ENCODE results near the gene MMP15.

Gene MMP15

DNA sequence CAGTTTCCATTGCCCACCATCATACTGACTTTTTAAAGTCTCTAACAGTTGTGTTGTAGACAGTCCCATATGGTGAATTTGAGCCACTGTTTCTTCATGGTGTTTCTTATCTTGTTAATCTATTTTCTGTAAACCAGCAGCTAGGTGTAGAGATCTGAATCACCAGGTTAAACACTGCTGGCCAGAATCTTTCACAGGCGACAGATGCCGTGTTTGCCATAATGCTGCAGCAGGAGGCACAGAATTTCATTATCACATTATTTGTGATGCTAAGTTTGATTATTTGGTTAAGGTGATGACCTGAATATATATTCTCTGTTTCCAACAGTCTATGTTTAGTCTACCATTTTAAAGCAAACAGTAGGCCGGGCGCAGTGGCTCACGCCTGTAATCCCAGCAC is 43.2 kb upstream of the MMP15 start:
- POLR2A ChIA-PET (ENCODE audit: low non-redundant PET): no interaction called here

GRCh38 chr16:57984443-57985203 is 40.9 kb upstream of the MMP15 start:
- peak overlapping the region; percentile 59 for H3K27ac ChIP-seq
- ChIA-PET POLR2A (ENCODE audit: low non-redundant PET) (no interaction called here), CTCF (interaction anchor here (0.8 kb wide), 1 partner anchor 15 kb away, joined by 3 read pairs; no protein-coding TSS in a partner anchor)
- no peak for TF ChIP-seq CTCF (conservative IDR thresholded peaks at IDR 0.05; ENCODE audit: low read depth)
- DNase-seq (ENCODE audit: low spot score): peak; percentile 82

More for the DNA sequence above, 43.2 kb upstream of the MMP15 start:
- DNase-seq (ENCODE audit: low spot score): no peak
- TF ChIP-seq CTCF (conservative IDR thresholded peaks at IDR 0.05; ENCODE audit: low read depth): no peak
- CTCF ChIA-PET: no interaction called here
- no peak overlapping the region for H3K27ac ChIP-seq

DNA sequence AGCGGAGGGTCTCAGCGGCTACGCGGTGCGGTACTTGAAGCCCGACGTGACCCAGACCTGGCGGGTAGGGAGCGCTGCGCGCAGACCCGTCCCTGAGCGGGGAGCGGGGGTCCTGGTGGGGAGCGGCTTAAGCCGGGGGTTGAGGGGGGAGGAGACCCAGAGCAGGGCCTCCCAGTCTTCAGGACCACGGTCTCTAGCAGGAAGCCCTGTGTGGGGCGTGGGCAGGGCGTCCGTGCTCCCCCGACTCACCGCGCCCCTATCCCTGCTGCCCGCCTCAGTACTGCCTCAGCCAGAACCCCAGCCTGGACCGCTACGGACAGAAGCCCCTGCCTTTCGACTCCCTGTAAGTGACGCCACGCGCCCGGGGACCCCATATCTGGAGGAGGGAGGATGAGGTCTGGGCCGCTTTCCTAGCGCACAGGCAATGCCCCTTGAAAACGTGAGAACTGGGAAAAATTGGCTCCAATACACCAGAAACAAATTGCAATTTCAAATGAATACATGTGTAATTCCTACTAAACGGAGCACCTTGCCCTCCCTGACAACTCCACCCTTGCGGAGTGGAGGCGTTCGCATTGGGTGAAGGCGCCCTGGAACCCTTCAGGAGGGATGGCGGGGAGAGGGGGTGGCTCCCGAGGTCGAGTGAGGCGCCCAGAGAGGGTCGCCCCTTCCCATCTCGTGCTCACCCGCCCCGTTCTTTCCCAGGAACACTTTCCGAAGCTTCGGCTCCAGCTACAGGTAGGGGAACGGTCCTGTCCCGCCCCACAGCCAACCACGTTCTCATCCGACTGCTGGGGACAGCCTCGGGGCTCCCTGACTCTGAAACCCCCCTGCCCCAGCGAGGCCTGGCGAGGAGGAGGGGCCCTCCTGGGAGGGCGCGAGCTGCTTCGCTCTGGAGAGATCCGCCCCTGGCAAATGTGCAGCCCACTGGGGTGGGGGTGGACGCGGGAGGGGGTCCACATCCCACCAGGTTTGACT is 40.1 kb upstream of the MMP15 start:
- no peak for DNase-seq (ENCODE audit: low spot score)
- POLR2A ChIA-PET (ENCODE audit: low non-redundant PET): no interaction called here
- TF ChIP-seq CTCF (conservative IDR thresholded peaks at IDR 0.05; ENCODE audit: low read depth): no peak
- CTCF ChIA-PET: no interaction called here
- peak overlapping the region; percentile 59 for H3K27ac ChIP-seq

DNA sequence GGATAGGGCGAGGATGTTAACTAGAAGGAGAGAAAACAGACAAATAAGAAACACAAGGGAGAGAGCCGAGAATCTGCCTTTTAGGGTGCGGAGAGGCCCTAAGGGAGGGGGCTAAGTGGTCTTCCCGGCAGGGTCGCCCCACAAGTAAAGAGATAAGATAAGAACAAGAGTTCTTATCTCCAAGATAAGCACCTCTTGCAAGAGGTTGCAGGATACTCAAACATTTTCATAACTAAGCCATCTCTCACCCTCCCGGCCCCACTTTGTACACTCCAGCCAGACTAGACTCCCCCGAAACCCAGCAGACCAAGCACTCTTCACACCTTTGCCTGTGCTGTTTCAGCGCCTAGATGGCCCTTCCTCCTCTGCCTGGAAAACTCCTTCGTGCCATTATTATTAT is 39.4 kb upstream of the MMP15 start:
- POLR2A ChIA-PET (ENCODE audit: low non-redundant PET): no interaction called here
- no peak for DNase-seq (ENCODE audit: low spot score)
- peak overlapping the region; percentile 59; the same call in 1 of the 2 replicates for H3K27ac ChIP-seq
- CTCF ChIA-PET: no interaction called here
- TF ChIP-seq CTCF (conservative IDR thresholded peaks at IDR 0.05; ENCODE audit: low read depth): no peak

GRCh38 chr16:57987441-57988177 is 37.9 kb upstream of the MMP15 start:
- DNase-seq (ENCODE audit: low spot score): no peak
- POLR2A ChIA-PET (ENCODE audit: low non-redundant PET): no interaction called here
- no peak for TF ChIP-seq CTCF (conservative IDR thresholded peaks at IDR 0.05; ENCODE audit: low read depth)
- H3K27ac ChIP-seq: peak overlapping the region; percentile 81
- CTCF ChIA-PET: no interaction called here

DNA sequence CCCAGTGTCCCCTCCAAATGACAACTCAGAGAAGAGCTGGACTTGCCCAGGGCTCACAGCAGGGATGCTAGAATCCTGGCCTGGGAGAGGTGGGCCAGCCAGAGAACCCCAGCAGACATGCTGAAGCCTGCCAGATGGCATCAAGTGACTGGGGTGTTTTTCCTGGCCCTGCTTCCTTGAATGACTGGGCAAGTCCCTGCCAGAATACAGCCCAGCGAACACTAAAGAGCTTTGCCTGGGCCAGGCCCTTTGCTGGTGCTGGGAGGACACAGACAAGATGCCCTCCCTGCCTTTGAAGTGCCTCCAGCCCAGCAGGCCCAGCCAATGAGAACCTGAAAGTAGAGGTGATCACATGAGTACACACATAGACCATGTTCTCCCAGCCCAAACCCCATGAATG is 36.6 kb upstream of the MMP15 start:
- TF ChIP-seq CTCF (conservative IDR thresholded peaks at IDR 0.05; ENCODE audit: low read depth): no peak
- POLR2A ChIA-PET (ENCODE audit: low non-redundant PET): no interaction called here
- peak; percentile 36 for DNase-seq (ENCODE audit: low spot score)
- CTCF ChIA-PET: interaction anchor here (0.6 kb wide), 3 partner anchors 13 to 836 kb away, joined by 3 read pairs; no protein-coding TSS in a partner anchor
- H3K27ac ChIP-seq: peak overlapping the region; percentile 81
